Measurements from ENCODE around the gene WFIKKN1. TPM values are rescaled to one million over a fixed set of nuclear protein-coding genes. Genes with fewer than 3 reads are reported as not detected.

WFIKKN1 gene
- total and polyA plus RNA-seq, 2 experiments from 2014 or later = 3.5 to 6.8 TPM

DNA sequence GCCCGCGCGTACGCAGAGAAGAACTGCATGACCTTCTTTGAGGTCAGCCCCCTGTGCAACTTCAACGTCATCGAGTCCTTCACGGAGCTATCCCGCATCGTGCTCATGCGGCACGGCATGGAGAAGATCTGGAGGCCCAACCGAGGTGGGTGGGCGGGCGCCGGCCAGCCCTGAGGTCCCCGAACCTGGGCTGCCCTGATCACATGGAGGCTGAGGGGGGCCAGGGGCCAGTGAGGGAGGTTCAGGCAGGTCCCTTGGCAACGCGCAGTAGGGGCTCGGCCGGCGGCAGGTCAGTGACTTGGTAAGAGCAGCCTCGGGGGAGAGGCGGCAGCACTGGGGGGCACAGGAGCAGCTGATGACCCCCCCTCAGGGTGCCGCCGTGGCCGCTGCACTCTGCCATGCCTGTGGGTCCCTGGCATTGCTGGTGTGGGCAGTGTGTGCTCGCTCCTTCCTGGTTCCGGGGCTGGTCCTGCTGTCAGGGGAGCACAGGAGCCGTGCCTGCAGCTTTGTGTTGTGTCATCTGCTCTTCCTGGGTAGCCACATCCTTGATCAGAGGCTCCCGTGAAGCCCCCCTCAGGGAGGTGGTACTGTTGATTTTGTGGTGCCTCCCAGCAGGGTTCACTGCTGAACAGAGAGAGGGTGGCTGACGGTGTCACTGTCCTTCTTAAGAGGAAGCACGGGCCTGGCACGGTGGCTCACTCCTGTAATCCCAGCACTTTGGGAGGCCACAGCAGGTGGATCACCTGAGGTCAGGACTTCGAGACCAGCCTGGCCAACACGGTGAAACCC lies 4.6 kb upstream of the WFIKKN1 start:
- Mint-ChIP-seq H3K9me3 (no peaks in the 10 kb centered on the region), H3K4me1 (peaks cover 40% of the 10 kb centered on the region), H3K36me3 (ENCODE audit: low read depth) (no peaks in the 10 kb centered on the region; the same call in 2 of the 3 replicates), H3K27me3 (ENCODE audit: insufficient read depth, low read depth, poor library complexity) (peaks cover 16% of the 10 kb centered on the region), H3K4me3 (no peak overlapping the region), H3K27ac (no peak overlapping the region)
- ATAC-seq = no peak
- H4K20me1 ChIP-seq (replicated peaks; ENCODE audit: insufficient read depth) = peaks cover 10% of the 10 kb centered on the region; the same call in 1 of the 2 replicates
- H3K27me3 ChIP-seq (ENCODE audit: insufficient read depth) = no peaks in the 10 kb centered on the region
- peaks cover 24% of the 10 kb centered on the region for H3K4me1 ChIP-seq (ENCODE audit: insufficient read depth)
- no peak overlapping the region for H2AFZ ChIP-seq
- H3K79me2 ChIP-seq (replicated peaks; ENCODE audit: insufficient read depth) = no peaks in the 10 kb centered on the region; the same call in 1 of the 2 replicates
- peaks cover 21% of the 10 kb centered on the region for H3F3A ChIP-seq (replicated peaks; ENCODE audit: low read depth)
- TF ChIP-seq, protein P1, sequence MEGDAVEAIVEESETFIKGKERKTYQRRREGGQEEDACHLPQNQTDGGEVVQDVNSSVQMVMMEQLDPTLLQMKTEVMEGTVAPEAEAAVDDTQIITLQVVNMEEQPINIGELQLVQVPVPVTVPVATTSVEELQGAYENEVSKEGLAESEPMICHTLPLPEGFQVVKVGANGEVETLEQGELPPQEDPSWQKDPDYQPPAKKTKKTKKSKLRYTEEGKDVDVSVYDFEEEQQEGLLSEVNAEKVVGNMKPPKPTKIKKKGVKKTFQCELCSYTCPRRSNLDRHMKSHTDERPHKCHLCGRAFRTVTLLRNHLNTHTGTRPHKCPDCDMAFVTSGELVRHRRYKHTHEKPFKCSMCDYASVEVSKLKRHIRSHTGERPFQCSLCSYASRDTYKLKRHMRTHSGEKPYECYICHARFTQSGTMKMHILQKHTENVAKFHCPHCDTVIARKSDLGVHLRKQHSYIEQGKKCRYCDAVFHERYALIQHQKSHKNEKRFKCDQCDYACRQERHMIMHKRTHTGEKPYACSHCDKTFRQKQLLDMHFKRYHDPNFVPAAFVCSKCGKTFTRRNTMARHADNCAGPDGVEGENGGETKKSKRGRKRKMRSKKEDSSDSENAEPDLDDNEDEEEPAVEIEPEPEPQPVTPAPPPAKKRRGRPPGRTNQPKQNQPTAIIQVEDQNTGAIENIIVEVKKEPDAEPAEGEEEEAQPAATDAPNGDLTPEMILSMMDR (conservative IDR thresholded peaks at IDR 0.05; ENCODE audit: low read depth in 2 of 2) = no peak
- TF ChIP-seq EZH2 (IDR thresholded peaks at IDR 0.05; ENCODE audit: low read depth, unreplicated experiment) (no peak), STAT1 (IDR thresholded peaks at IDR 0.05; ENCODE audit: unreplicated experiment) (no peak), POLR2AphosphoS5 (IDR thresholded peaks at IDR 0.05; ENCODE audit: low read depth) (no peak), EZH2phosphoT487 (IDR thresholded peaks at IDR 0.05; ENCODE audit: unreplicated experiment) (no peak), ZNF114 (CRISPR knock-in tag; IDR thresholded peaks at IDR 0.05) (no peak), JUNB (IDR thresholded peaks at IDR 0.05; ENCODE audit: unreplicated experiment) (no peak), CREB1 (CRISPR knock-in tag; IDR thresholded peaks at IDR 0.05; ENCODE audit: low read depth) (no peak), ZNF331 (CRISPR knock-in tag; IDR thresholded peaks at IDR 0.05; ENCODE audit: low read depth) (no peak), NANOG (IDR thresholded peaks at IDR 0.05; ENCODE audit: borderline replicate concordance) (no peak)
- TF ChIP-seq, protein P2, sequence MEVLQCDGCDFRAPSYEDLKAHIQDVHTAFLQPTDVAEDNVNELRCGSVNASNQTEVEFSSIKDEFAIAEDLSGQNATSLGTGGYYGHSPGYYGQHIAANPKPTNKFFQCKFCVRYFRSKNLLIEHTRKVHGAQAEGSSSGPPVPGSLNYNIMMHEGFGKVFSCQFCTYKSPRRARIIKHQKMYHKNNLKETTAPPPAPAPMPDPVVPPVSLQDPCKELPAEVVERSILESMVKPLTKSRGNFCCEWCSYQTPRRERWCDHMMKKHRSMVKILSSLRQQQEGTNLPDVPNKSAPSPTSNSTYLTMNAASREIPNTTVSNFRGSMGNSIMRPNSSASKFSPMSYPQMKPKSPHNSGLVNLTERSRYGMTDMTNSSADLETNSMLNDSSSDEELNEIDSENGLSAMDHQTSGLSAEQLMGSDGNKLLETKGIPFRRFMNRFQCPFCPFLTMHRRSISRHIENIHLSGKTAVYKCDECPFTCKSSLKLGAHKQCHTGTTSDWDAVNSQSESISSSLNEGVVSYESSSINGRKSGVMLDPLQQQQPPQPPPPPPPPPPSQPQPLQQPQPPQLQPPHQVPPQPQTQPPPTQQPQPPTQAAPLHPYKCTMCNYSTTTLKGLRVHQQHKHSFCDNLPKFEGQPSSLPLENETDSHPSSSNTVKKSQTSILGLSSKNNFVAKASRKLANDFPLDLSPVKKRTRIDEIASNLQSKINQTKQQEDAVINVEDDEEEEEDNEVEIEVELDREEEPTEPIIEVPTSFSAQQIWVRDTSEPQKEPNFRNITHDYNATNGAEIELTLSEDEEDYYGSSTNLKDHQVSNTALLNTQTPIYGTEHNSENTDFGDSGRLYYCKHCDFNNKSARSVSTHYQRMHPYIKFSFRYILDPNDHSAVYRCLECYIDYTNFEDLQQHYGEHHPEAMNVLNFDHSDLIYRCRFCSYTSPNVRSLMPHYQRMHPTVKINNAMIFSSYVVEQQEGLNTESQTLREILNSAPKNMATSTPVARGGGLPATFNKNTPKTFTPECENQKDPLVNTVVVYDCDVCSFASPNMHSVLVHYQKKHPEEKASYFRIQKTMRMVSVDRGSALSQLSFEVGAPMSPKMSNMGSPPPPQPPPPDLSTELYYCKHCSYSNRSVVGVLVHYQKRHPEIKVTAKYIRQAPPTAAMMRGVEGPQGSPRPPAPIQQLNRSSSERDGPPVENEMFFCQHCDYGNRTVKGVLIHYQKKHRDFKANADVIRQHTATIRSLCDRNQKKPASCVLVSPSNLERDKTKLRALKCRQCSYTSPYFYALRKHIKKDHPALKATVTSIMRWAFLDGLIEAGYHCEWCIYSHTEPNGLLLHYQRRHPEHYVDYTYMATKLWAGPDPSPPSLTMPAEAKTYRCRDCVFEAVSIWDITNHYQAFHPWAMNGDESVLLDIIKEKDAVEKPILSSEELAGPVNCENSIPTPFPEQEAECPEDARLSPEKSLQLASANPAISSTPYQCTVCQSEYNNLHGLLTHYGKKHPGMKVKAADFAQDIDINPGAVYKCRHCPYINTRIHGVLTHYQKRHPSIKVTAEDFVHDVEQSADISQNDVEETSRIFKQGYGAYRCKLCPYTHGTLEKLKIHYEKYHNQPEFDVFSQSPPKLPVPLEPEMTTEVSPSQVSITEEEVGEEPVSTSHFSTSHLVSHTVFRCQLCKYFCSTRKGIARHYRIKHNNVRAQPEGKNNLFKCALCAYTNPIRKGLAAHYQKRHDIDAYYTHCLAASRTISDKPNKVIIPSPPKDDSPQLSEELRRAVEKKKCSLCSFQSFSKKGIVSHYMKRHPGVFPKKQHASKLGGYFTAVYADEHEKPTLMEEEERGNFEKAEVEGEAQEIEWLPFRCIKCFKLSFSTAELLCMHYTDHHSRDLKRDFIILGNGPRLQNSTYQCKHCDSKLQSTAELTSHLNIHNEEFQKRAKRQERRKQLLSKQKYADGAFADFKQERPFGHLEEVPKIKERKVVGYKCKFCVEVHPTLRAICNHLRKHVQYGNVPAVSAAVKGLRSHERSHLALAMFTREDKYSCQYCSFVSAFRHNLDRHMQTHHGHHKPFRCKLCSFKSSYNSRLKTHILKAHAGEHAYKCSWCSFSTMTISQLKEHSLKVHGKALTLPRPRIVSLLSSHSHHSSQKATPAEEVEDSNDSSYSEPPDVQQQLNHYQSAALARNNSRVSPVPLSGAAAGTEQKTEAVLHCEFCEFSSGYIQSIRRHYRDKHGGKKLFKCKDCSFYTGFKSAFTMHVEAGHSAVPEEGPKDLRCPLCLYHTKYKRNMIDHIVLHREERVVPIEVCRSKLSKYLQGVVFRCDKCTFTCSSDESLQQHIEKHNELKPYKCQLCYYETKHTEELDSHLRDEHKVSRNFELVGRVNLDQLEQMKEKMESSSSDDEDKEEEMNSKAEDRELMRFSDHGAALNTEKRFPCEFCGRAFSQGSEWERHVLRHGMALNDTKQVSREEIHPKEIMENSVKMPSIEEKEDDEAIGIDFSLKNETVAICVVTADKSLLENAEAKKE (CRISPR knock-in tag; IDR thresholded peaks at IDR 0.05) = no peak
- TF ChIP-seq, protein P3, sequence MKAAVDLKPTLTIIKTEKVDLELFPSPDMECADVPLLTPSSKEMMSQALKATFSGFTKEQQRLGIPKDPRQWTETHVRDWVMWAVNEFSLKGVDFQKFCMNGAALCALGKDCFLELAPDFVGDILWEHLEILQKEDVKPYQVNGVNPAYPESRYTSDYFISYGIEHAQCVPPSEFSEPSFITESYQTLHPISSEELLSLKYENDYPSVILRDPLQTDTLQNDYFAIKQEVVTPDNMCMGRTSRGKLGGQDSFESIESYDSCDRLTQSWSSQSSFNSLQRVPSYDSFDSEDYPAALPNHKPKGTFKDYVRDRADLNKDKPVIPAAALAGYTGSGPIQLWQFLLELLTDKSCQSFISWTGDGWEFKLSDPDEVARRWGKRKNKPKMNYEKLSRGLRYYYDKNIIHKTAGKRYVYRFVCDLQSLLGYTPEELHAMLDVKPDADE (IDR thresholded peaks at IDR 0.05) = no peak
- TF ChIP-seq, protein P4, sequence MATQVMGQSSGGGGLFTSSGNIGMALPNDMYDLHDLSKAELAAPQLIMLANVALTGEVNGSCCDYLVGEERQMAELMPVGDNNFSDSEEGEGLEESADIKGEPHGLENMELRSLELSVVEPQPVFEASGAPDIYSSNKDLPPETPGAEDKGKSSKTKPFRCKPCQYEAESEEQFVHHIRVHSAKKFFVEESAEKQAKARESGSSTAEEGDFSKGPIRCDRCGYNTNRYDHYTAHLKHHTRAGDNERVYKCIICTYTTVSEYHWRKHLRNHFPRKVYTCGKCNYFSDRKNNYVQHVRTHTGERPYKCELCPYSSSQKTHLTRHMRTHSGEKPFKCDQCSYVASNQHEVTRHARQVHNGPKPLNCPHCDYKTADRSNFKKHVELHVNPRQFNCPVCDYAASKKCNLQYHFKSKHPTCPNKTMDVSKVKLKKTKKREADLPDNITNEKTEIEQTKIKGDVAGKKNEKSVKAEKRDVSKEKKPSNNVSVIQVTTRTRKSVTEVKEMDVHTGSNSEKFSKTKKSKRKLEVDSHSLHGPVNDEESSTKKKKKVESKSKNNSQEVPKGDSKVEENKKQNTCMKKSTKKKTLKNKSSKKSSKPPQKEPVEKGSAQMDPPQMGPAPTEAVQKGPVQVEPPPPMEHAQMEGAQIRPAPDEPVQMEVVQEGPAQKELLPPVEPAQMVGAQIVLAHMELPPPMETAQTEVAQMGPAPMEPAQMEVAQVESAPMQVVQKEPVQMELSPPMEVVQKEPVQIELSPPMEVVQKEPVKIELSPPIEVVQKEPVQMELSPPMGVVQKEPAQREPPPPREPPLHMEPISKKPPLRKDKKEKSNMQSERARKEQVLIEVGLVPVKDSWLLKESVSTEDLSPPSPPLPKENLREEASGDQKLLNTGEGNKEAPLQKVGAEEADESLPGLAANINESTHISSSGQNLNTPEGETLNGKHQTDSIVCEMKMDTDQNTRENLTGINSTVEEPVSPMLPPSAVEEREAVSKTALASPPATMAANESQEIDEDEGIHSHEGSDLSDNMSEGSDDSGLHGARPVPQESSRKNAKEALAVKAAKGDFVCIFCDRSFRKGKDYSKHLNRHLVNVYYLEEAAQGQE (IDR thresholded peaks at IDR 0.05; ENCODE audit: unreplicated experiment) = no peak
- no peaks in the 10 kb centered on the region for H3K9me2 ChIP-seq (ENCODE audit: insufficient read depth)
- H3K4me2 ChIP-seq = no peak overlapping the region
- H3K36me3 ChIP-seq (ENCODE audit: insufficient read depth) = no peaks in the 10 kb centered on the region
- H3K4me3 ChIP-seq = no peak overlapping the region
- no peak for DNase-seq (ENCODE audit: low spot score)
- H3K27ac ChIP-seq (ENCODE audit: low read depth) = no peak overlapping the region

Measured in GM23338 (cell line).